T-helper 1 cell treated with Interleukin-12 subunit alpha and Interleukin-12 subunit beta and Interleukin-4 antibody, amounts not matched to agents 30 μg/mL and 1 μg/mL, for 36 hours (primary cell): ENCODE results near the gene DACT3.
A peak's percentile ranks its signal among the peaks of the same experiment; 100 is the strongest.

ENCODE experiments used
- H3K27ac Mint-ChIP-seq: one replicate; pipeline ENCODE4 v1.8.0; 2021; ENCODE audit warnings: mild to moderate bottlenecking, mixed read lengths
- H3K27me3 Mint-ChIP-seq: one replicate; pipeline ENCODE4 v1.8.0; 2021; ENCODE audit warnings: low read depth, mixed read lengths
- H3K36me3 Mint-ChIP-seq: one replicate; pipeline ENCODE4 v1.8.0; 2021; ENCODE audit warnings: low read depth, mixed read lengths
- H3K4me1 Mint-ChIP-seq: one replicate; pipeline ENCODE4 v1.8.0; 2021; ENCODE audit warnings: low read depth, mixed read lengths
- H3K4me3 Mint-ChIP-seq: one replicate; pipeline ENCODE4 v1.8.0; 2021; ENCODE audit warnings: mild to moderate bottlenecking, moderate library complexity, mixed read lengths
- H3K9me3 Mint-ChIP-seq: one replicate; pipeline ENCODE4 v1.8.0; 2021; ENCODE audit warnings: mixed read lengths

Gene DACT3, protein sequence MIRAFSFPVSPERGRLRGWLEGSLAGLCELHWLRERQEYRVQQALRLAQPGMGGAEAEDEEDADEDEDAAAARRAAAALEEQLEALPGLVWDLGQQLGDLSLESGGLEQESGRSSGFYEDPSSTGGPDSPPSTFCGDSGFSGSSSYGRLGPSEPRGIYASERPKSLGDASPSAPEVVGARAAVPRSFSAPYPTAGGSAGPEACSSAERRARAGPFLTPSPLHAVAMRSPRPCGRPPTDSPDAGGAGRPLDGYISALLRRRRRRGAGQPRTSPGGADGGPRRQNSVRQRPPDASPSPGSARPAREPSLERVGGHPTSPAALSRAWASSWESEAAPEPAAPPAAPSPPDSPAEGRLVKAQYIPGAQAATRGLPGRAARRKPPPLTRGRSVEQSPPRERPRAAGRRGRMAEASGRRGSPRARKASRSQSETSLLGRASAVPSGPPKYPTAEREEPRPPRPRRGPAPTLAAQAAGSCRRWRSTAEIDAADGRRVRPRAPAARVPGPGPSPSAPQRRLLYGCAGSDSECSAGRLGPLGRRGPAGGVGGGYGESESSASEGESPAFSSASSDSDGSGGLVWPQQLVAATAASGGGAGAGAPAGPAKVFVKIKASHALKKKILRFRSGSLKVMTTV

DNA sequence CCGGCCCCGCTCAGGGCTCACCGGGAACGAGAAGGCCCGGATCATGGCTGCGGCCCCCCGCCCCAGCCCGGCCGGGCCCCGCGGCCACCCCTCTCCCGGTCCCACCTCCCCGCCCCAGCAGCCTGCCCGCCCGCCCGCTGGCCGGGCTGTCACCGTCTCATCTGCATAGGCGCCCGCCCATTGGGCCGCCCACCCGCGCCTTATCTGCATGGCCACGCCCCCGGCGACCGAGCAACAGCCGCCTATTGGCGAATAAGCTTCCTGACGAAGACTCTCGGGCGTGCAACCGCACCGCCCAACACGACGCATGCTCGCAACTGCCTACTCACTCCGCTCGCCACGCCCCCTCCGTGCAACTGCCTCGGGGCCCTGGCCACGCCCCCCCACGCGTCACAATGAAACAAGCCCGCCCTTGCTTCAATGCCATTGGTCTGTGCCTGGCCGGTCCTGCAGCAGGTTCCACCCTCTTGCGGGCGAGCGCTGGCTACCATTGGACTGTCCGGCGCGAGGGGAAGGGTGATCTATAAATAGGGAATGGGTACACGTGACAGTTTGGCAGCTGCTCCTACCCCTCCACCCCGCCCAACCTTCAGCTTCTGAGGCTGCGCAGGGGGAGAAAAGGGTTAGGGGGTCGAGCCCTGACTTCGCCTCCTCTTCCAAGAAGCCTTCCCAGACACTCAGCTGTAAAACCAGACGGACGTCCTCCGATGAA lies at the start of gene DACT3:
Gene DACT3, minus strand, starts transcription at position 163 of the 712 bp plus-strand sequence. Its CDS starts 118 bp downstream, at position 45.
- Mint-ChIP-seq H3K9me3 (no peaks in the 10 kb centered on the region), H3K4me3 (peak within 1 kb of the TSS; percentile 79), H3K36me3 (no peaks in the 10 kb centered on the region), H3K4me1 (peaks cover 11% of the 10 kb centered on the region), H3K27me3 (peaks cover 39% of the 10 kb centered on the region), H3K27ac (peak within 1 kb of the TSS; percentile 86)

GRCh38 chr19:46710687-46711086 lies 49.7 kb upstream of the DACT3 start:
- Mint-ChIP-seq H3K4me1 (peaks cover 17% of the 10 kb centered on the region), H3K36me3 (peaks cover 32% of the 10 kb centered on the region), H3K27me3 (no peaks in the 10 kb centered on the region), H3K4me3 (no peak overlapping the region), H3K27ac (no peak overlapping the region), H3K9me3 (no peaks in the 10 kb centered on the region)

DNA sequence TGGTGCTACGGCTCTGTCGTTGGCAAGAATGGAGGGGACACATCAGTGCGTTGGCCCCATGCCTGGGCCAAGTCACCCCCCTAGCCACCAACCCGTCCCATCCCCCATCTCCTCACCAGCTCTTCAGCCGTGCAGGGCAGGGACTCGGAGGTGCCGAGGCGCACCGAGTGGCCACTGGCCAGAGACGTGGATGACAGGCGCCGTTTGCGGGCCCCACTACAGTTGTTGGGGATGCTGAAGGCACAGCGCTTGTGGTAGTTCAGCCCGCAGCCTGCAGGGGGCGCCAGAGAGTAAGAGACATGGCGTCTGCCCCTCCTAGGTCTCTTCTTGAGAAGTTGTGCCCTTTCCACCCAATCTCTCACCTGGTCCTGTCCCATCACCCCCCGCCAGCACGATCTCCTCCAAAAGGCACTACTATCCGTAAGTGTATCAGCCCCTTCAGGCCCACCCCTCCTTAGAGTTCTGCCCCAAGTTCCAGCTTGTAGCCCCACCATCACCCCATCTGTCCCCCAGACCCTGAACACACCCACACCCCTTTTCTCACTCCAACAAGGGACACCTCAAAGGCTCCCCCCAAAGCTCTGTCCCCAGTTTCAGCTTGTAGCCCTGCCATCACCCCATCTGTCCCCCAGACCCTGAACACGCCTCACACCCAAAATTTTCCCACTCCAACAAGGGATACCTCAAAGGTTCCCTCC lies 43.5 kb upstream of the DACT3 start:
- Mint-ChIP-seq H3K27ac (no peak overlapping the region), H3K9me3 (no peaks in the 10 kb centered on the region)

GRCh38 chr19:46700704-46701103 lies 39.7 kb upstream of the DACT3 start:
- Mint-ChIP-seq H3K36me3 (peaks cover 42% of the 10 kb centered on the region), H3K9me3 (no peaks in the 10 kb centered on the region), H3K4me1 (peaks cover 19% of the 10 kb centered on the region), H3K4me3 (no peak overlapping the region), H3K27me3 (no peaks in the 10 kb centered on the region), H3K27ac (no peak overlapping the region)

More for the DNA sequence above, 43.5 kb upstream of the DACT3 start:
- Mint-ChIP-seq H3K4me3 (no peak overlapping the region), H3K27me3 (no peaks in the 10 kb centered on the region), H3K4me1 (peaks cover 16% of the 10 kb centered on the region), H3K36me3 (peaks cover 34% of the 10 kb centered on the region)

DNA sequence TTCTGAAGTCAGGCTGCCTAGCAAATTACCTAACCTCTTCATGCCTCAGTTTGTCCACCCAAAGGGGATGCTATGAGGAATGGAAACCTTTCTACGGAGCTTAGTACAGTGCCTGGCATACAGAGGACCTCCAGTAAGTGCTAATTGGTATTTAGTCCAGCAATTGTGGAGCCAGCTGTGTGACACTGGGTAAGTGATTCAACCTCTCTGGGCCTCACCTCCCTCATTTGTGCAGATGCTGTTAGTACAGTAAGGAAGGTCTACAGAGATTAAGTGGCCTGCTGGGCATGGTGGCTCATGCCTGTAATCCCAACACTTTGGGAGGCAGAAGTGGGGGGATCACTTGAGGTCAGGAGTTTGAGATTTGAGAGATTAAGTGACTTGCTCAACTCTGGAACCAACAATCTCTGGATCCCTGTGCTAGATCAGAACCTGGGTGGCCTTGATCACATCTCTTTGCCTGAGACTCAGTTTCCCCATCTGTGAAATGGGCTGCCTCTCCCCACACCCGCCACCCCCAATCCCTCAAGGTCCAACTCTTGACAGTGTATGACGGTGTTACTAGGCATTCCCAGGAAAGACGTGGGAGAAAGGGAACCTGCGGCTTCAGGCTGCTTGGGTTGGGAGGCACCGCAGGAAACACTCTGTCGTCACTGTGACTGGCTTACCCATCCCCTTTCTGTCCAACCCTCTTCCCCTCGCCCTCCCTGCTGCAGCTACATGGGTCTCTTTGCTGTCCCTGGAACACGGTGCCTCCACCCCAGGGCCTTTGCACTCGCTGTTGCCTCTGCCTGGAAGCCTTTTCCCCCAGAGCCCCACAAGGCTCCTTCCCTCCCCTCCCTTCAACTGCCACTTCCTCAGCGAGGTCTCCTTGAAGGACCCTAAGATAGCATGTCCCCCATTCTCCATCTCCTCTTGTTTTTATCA lies 37.7 kb upstream of the DACT3 start:
- Mint-ChIP-seq H3K27ac (no peak overlapping the region), H3K36me3 (peaks cover 40% of the 10 kb centered on the region), H3K4me3 (no peak overlapping the region), H3K9me3 (no peaks in the 10 kb centered on the region), H3K27me3 (no peaks in the 10 kb centered on the region), H3K4me1 (peaks cover 3% of the 10 kb centered on the region)

GRCh38 chr19:46697204-46697960 lies 36.4 kb upstream of the DACT3 start:
- Mint-ChIP-seq H3K9me3 (no peaks in the 10 kb centered on the region), H3K27me3 (no peaks in the 10 kb centered on the region), H3K27ac (no peak overlapping the region), H3K4me1 (peaks cover 3% of the 10 kb centered on the region), H3K4me3 (no peak overlapping the region), H3K36me3 (peaks cover 52% of the 10 kb centered on the region)

GRCh38 chr19:46696866-46697203 lies 35.9 kb upstream of the DACT3 start:
- H3K36me3 Mint-ChIP-seq = peaks cover 58% of the 10 kb centered on the region
- H3K4me1 Mint-ChIP-seq = peaks cover 3% of the 10 kb centered on the region
- H3K9me3 Mint-ChIP-seq = no peaks in the 10 kb centered on the region
- H3K27me3 Mint-ChIP-seq = no peaks in the 10 kb centered on the region
- no peak overlapping the region for H3K4me3 Mint-ChIP-seq
- H3K27ac Mint-ChIP-seq = no peak overlapping the region

DNA sequence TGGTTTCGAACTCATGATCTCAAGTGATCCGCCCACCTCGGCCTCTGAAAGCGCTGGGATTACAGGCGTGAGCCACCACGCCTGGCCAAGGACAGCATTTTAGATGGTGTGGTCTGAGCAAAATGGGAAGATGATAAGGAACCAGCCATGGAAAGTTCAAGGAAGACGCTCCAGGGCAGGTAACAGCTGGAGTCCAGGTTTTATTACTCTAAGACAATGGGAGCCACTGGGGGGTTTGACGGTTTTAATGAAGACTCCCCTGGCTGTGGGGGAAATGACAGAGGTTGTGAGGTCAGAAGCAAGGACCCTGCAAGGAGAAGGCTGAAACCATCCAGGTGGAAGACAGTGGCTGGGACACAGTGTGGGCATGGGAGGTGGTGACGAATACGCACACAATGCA lies 35.1 kb upstream of the DACT3 start:
- Mint-ChIP-seq H3K4me1 (peaks cover 3% of the 10 kb centered on the region), H3K4me3 (no peak overlapping the region), H3K36me3 (peaks cover 59% of the 10 kb centered on the region), H3K27me3 (no peaks in the 10 kb centered on the region), H3K27ac (no peak overlapping the region), H3K9me3 (no peaks in the 10 kb centered on the region)

DNA sequence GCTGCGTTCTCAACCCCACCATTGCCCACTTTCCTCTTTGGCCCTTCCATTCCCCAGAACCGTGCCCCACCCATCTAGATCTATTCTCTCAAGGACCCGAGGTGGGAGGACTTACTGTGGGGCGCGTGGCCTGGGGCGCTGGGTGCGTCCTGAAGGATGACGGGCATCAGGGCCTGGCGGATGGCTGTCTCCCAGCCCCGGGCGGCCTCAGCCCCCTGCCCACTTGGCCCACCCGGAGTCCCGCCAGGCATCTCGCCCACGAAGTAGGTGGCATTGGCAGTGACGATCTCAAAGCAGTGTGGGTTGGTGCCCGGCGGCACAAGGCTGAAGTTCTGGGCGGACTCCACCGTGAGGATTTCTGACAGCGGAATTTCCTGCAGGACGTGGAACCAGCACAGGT lies 32.8 kb upstream of the DACT3 start:
- peaks cover 66% of the 10 kb centered on the region for H3K36me3 Mint-ChIP-seq
- no peaks in the 10 kb centered on the region for H3K4me1 Mint-ChIP-seq
- H3K9me3 Mint-ChIP-seq = no peaks in the 10 kb centered on the region
- H3K27me3 Mint-ChIP-seq = no peaks in the 10 kb centered on the region
- no peak overlapping the region for H3K4me3 Mint-ChIP-seq
- H3K27ac Mint-ChIP-seq = no peak overlapping the region

DNA sequence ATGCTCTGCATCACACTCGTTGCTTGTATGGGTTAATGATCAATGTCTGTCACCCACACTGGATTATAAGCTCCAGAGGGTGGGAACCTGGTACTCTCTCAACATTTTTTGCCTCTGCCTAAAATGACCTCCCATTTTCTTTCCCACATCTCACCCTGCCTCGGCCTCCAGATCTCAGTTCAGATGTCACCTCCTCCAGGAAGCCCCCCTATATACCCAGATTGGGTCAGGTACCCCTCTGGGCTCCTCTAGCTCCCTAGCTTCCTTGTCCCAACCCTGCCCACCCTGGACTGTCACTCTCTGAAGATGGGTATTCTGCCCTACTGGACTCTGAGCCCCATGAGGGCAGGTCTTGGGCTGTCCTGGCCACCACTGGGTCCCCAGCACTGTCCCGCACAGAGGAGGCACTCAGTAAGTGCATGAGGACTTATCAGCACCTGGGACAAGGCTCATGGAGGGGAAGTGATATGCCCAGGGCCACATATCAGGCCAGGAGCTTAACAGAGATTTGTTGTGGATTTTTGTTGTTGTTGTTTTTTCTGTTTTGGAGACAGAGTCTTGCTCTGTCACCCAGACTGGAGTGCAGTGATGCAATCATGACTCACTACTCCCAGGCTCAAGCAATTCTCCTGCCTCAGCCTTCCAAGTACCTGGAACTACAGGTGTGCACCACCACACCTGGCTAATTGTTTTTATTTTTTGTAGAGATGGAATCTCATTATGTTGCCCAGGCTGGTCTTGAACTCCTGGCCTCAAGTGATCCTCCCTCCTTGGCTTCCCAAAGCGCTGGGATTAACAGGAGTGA lies 32.1 kb upstream of the DACT3 start:
- Mint-ChIP-seq H3K36me3 (peaks cover 65% of the 10 kb centered on the region), H3K4me3 (no peak overlapping the region)

GRCh38 chr19:46691948-46692347 lies 31.0 kb upstream of the DACT3 start:
- Mint-ChIP-seq H3K4me3 (no peak overlapping the region), H3K9me3 (no peaks in the 10 kb centered on the region), H3K27me3 (no peaks in the 10 kb centered on the region), H3K4me1 (no peaks in the 10 kb centered on the region), H3K36me3 (peaks cover 61% of the 10 kb centered on the region), H3K27ac (peak overlapping the region; percentile 8)

More for the DNA sequence above, 32.1 kb upstream of the DACT3 start:
- no peaks in the 10 kb centered on the region for H3K27me3 Mint-ChIP-seq
- no peak overlapping the region for H3K27ac Mint-ChIP-seq
- H3K9me3 Mint-ChIP-seq = no peaks in the 10 kb centered on the region
- no peaks in the 10 kb centered on the region for H3K4me1 Mint-ChIP-seq

DNA sequence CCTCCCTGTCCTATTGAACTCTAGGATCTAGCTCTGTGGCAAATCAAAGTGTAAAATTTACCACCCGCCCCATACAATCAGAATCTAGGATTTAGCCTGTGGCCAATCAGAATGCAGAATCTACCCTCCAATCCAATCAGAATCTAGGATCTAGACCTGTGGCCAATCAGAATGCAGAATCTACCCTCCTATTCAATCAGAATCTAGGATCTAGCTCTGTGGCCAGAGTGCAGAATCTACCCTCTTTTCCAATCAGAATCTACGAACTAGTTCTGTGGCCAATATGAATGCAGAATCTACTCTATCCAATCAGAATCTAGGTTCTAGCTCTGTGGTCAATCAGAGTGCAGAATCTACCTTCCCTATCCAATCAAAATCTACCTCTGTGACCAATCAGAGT lies 30.1 kb upstream of the DACT3 start:
- Mint-ChIP-seq H3K27me3 (no peaks in the 10 kb centered on the region), H3K27ac (no peak overlapping the region), H3K4me3 (no peak overlapping the region), H3K4me1 (no peaks in the 10 kb centered on the region), H3K36me3 (peaks cover 54% of the 10 kb centered on the region), H3K9me3 (no peaks in the 10 kb centered on the region)
